HG03460 (cell line): ENCODE measurements around the gene STXBP6.

Experiments used
- ATAC-seq: cut with Tn5 transposase; IDR thresholded peaks from one replicate; pipeline ENCODE4 v1.9.1; 2021; ENCODE audit not compliant: unreplicated experiment

STXBP6 gene

GRCh38 chr14:25052921-25053320, 3.0 kb upstream of the STXBP6 start:
- no peak for ATAC-seq

- no peak for ATAC-seq
Measured at GRCh38 chr14:25052385-25052784, 2.4 kb upstream of the STXBP6 start.

- ATAC-seq: no peak
Measured at GRCh38 chr14:25050269-25051150, 563 bp upstream of the STXBP6 start.

GRCh38 chr14:25049093-25049567, 817 bp downstream of the STXBP6 start:
- no peak for ATAC-seq

- no peak for ATAC-seq
Measured at GRCh38 chr14:25048170-25049016, 1.6 kb downstream of the STXBP6 start.

- ATAC-seq: no peak
Measured at GRCh38 chr14:25046301-25046943, 3.5 kb downstream of the STXBP6 start.

GRCh38 chr14:25044106-25044698, 5.7 kb downstream of the STXBP6 start:
- no peak for ATAC-seq

- ATAC-seq: no peak
Measured at GRCh38 chr14:25042362-25043299, 7.3 kb downstream of the STXBP6 start.

DNA sequence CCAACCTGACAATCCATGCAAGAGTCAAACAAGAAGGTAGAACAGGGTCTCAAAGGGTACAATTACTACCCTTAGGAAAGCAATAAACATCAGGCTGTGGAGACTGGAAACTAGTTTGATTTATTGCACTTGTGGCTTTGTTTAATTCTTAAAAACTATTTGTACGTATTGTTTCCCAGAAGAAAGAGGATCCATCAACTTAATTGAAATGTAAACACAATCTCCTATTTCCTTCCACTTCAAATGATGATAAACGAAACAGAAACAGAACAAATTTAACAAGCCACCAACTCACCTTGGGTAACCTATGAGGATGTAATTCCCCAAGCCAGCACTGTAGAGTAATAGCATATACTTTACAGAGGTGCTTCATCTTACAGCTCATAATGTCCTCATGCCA, 8.0 kb downstream of the STXBP6 start:
- ATAC-seq: no peak

GRCh38 chr14:25041484-25041883, 8.5 kb downstream of the STXBP6 start:
- no peak for ATAC-seq

- ATAC-seq: no peak
Measured at GRCh38 chr14:25039933-25040332, 10.0 kb downstream of the STXBP6 start.

DNA sequence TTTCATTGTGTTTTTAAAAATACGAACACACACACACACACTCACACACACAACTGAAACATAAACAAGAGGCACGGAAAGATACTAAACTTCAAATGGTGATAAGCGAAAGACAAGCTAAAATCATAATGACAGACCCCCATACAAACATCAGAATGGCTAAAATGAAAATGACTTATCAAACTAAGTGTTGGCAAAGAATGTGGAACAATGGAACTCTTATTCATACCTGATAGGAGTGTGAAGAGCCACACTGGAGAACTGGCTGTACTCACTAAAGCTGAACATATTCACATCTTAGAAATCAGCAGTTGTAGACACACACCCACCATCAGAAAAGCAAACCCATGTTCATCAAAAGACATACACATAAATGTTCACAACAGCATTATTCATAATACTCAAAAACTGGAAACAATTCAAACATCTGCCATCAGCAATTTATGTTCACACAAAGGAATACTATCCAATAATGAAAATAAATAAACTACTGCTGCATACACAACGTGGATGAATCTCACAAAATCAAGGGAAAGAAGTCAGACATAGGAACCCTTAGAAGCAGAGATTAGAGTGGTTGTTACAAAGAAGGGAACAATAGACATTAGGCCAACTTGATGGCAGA, 11.8 kb downstream of the STXBP6 start:
- ATAC-seq: no peak

DNA sequence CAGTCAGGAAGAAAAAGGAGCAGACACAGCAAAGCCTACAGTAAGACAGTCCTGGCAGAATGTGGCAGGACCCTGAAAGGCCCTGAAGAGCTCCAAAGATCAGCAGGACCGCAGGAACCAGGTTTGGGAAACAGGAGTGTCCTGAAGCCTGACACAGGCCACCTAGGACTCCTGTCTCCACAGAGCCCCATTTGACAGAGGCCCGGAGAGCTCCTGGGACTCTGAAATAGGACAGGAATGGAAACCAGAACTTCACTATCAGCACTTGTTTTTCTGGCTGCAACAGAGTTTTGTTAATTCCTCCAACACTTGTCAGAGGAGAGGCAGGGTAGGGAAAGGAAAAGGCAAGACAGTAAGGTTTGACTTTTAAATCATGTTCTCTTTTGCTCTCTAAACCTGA, 12.9 kb downstream of the STXBP6 start:
- ATAC-seq: no peak

- no peak for ATAC-seq
Measured at GRCh38 chr14:25034803-25035681, 14.9 kb downstream of the STXBP6 start.

DNA sequence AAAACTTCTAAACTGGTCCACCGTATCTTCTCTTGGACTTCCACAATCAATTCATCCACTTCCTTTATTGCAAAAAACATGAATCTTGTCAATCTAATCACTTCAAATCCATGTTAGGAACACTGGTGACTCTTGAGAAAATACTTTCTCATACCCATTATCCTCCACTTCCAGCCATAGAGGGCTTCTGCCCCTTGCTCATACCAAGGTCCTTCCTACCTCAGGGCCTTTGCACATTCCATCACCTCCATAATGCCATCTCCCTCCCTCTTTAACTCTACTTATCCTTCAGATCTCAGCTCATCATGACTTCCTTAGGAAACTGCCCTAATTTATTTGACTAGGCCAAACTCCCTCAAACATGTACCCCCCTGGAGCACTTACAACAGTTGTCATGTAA, 16.6 kb downstream of the STXBP6 start:
- ATAC-seq: no peak

DNA sequence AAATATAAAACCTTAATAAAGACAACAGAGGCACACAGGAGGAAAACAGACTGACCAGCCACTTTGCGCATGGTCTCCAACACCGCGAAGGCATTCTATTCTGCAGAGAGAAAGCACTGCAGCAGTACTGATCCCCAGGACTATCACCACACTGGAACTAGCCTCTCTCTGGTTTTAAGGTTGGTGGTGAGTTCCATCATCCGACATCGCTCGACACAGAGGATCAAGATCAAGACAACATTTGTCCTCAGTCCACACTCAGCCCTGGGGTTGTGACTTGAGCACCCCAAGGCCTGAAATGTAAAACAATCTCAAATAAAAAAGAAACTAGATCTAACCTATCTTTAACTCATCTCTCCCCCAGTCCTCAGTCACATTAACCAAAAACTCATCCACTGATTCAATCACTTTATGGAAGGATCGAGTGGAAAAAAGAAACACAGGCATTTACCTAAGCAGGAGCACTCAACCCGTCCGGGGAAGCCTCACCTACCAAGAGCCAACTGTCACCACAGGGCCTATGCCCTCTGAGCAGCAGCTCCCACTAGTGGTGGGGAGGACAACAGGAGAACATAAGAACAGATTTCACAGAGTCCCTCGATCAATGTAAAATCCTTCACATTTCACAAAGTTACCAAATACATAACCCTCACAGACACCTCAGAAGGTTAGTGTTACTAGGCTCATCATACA, 17.7 kb downstream of the STXBP6 start:
- no peak for ATAC-seq

- ATAC-seq: no peak
Measured at GRCh38 chr14:25026476-25027137, 23.3 kb downstream of the STXBP6 start.
